Chondrocyte (in vitro differentiated cells): ENCODE data around the gene RNF214. TPM values are rescaled to one million over a fixed set of nuclear protein-coding genes. Genes with fewer than 3 reads are reported as not detected.

Experiments used
- DNase-seq: peaks from one replicate; pipeline ENCODE4 v3.0.0; 2021; ENCODE audit warnings: mixed read lengths, low spot score
- H3K27ac Mint-ChIP-seq: one replicate; pipeline ENCODE4 v1.8.0; 2021; ENCODE audit warnings: mild to moderate bottlenecking, moderate library complexity, mixed read lengths; ENCODE audit not compliant: unreplicated experiment
- H3K27me3 Mint-ChIP-seq: 2 replicates; pipeline ENCODE4 v1.8.0; 2021; ENCODE audit warnings: low read depth, mixed read lengths
- H3K36me3 Mint-ChIP-seq: 2 replicates; pipeline ENCODE4 v1.8.0; 2021; ENCODE audit warnings: low read depth, mixed read lengths
- H3K4me1 Mint-ChIP-seq: 2 replicates; pipeline ENCODE4 v1.8.0; 2021; ENCODE audit warnings: low read depth, mild to moderate bottlenecking, mixed read lengths
- H3K4me3 Mint-ChIP-seq: one replicate; pipeline ENCODE4 v1.8.0; 2021; ENCODE audit warnings: mild to moderate bottlenecking, moderate library complexity, mixed read lengths; ENCODE audit not compliant: unreplicated experiment
- H3K9me3 Mint-ChIP-seq: 2 replicates; pipeline ENCODE4 v1.8.0; 2021; ENCODE audit warnings: low read depth, mixed read lengths
- total RNA-seq: library from RNA; stranded (reverse); gene quantifications from 3 replicates; pipeline ENCODE4 v1.2.1, GENCODE V29; 2021
- TF ChIP-seq, protein P1 (sequence below): fragments of 200-600 bp; sonication (generic); IDR thresholded peaks from 2 replicates; pipeline ENCODE4 v1.5.0; 2021; ENCODE audit warnings: antibody characterized with exemption, mild to moderate bottlenecking, moderate library complexity

The RNF214 gene
- total RNA-seq, 1 donor from 2014 or later, result 24.7 TPM

DNA sequence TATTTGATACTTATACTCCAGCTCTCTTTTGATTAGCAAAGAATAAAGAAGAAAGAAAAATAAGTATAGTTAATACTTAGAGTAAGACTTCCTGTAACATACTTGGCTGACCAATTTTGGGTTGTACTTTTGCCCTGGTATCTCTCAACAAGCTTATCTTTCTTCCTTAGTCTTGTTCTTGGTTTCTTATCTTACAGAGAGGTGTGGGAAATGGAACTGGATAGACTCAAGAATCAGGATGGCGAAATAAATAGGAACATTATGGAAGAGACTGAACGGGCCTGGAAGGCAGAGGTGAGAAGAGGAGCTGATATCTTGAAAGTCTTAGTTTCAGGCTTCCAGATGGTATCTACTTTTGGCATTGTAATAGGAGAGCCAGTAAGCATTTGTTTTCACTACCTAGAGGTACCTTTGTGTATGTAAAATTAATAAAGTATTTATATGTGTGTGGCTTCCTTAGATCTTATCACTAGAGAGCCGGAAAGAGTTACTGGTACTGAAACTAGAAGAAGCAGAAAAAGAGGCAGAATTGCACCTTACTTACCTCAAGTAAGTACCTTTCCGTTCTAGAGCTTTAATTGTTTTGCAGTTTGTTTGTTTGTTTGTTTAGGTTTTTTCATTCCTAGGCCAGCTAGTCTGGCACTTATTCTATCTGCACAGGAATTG is 47.4 kb downstream of the RNF214 start:
- Mint-ChIP-seq H3K9me3 (no peaks in the 10 kb centered on the region), H3K27me3 (no peaks in the 10 kb centered on the region), H3K4me1 (peaks cover 22% of the 10 kb centered on the region), H3K36me3 (peaks cover 28% of the 10 kb centered on the region), H3K27ac (peak overlapping the region; percentile 15), H3K4me3 (no peak overlapping the region)
- TF ChIP-seq, protein P1, sequence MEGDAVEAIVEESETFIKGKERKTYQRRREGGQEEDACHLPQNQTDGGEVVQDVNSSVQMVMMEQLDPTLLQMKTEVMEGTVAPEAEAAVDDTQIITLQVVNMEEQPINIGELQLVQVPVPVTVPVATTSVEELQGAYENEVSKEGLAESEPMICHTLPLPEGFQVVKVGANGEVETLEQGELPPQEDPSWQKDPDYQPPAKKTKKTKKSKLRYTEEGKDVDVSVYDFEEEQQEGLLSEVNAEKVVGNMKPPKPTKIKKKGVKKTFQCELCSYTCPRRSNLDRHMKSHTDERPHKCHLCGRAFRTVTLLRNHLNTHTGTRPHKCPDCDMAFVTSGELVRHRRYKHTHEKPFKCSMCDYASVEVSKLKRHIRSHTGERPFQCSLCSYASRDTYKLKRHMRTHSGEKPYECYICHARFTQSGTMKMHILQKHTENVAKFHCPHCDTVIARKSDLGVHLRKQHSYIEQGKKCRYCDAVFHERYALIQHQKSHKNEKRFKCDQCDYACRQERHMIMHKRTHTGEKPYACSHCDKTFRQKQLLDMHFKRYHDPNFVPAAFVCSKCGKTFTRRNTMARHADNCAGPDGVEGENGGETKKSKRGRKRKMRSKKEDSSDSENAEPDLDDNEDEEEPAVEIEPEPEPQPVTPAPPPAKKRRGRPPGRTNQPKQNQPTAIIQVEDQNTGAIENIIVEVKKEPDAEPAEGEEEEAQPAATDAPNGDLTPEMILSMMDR, result no peak
- DNase-seq, result no peak

DNA sequence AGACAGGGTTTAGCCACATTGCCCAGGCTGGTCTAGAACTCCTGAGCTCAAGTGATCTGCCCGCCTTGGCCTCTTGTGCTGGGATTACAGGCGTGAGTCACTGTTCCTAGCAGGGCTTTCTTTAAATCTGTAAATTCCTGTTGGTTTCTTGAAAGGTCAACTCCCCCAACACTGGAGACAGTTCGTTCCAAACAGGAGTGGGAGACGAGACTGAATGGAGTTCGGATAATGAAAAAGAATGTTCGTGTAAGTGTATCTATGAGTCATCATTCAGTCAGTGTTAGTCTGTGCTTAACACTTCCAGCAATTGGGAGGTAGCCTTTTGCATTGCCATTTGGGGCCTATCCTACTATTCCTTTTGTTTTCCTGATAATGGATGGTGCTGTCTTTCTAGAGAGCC is 48.7 kb downstream of the RNF214 start:
- peaks cover 20% of the 10 kb centered on the region for H3K36me3 Mint-ChIP-seq
- H3K27ac Mint-ChIP-seq, result peak overlapping the region; percentile 87
- no peak for DNase-seq
- H3K4me1 Mint-ChIP-seq, result peaks cover 22% of the 10 kb centered on the region
- TF ChIP-seq, protein P1, result no peak
- H3K4me3 Mint-ChIP-seq, result peak overlapping the region; percentile 28
- no peaks in the 10 kb centered on the region for H3K27me3 Mint-ChIP-seq
- H3K9me3 Mint-ChIP-seq, result no peaks in the 10 kb centered on the region

DNA sequence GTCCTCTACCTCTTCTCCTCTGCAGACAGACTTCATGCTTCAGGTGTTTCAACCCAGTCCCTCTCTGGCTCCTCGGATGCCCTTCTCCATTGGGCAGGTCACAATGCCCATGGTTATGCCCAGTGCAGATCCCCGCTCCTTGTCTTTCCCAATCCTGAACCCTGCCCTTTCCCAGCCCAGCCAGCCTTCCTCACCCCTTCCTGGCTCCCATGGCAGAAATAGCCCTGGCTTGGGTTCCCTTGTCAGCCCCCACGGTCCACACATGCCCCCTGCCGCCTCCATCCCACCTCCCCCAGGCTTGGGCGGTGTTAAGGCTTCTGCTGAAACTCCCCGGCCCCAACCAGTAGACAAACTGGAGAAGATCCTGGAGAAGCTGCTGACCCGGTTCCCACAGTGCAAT is 49.4 kb downstream of the RNF214 start:
- no peak overlapping the region for H3K4me3 Mint-ChIP-seq
- no peaks in the 10 kb centered on the region for H3K27me3 Mint-ChIP-seq
- H3K36me3 Mint-ChIP-seq, result peaks cover 21% of the 10 kb centered on the region
- TF ChIP-seq, protein P1, result no peak
- H3K27ac Mint-ChIP-seq, result peak overlapping the region; percentile 87
- peaks cover 22% of the 10 kb centered on the region for H3K4me1 Mint-ChIP-seq
- no peak for DNase-seq
- no peaks in the 10 kb centered on the region for H3K9me3 Mint-ChIP-seq

DNA sequence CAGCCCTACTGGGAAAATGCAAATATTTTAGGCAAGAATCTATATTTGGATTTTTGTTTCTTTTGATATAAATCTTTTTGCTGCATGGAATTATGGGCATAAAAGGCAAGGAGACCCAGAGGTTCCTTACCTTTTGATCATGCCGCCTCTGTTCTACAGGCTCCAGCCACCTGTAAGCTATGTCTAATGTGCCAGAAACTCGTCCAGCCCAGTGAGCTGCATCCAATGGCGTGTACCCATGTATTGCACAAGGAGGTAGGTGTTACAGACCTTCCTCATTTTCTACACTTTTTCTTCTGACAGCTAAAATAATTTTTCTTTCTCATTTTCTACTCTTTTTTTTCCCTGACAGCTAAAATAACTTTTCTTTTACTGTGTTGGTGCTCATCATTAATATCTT is 50.5 kb downstream of the RNF214 start:
- Mint-ChIP-seq H3K36me3 (peaks cover 21% of the 10 kb centered on the region), H3K4me1 (peaks cover 22% of the 10 kb centered on the region), H3K9me3 (no peaks in the 10 kb centered on the region), H3K4me3 (no peak overlapping the region), H3K27me3 (no peaks in the 10 kb centered on the region), H3K27ac (peak overlapping the region; percentile 33)
- DNase-seq, result no peak
- TF ChIP-seq, protein P1, result no peak

DNA sequence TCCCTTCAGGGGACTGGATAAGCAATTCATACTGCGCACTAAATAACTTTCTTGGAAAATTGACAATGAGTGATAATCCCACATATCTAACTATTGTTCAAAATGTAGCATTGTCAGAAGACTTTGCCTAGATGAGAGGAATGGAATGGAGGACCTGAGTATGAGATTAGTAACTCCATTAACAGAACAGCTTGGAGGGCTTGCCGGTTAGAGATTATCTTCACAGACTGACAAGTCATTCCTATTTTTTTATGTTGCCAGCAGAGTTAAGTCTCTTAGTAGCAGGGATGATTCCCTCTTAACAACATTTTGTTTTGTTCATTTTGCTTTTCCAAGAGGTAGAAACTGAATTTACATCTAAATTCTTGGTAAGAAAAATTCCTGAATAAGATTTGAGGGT is 51.6 kb downstream of the RNF214 start:
- TF ChIP-seq, protein P1, result no peak
- Mint-ChIP-seq H3K27ac (no peak overlapping the region), H3K4me1 (peaks cover 22% of the 10 kb centered on the region), H3K27me3 (no peaks in the 10 kb centered on the region), H3K4me3 (no peak overlapping the region), H3K9me3 (no peaks in the 10 kb centered on the region), H3K36me3 (peaks cover 31% of the 10 kb centered on the region)
- no peak for DNase-seq
